Vagina (tissue), 2 donors: Measurements from ENCODE around the gene PCBP3.

ENCODE experiments used
- POLR2A ChIP-seq, 2 donors: fragments of 450-650 bp; IDR thresholded peaks; one replicate each; pipeline ENCODE4 v1.6.1; 2017; ENCODE audit warnings: antibody characterized with exemption in 2 of 2, mild to moderate bottlenecking in 2 of 2, moderate library complexity in 2 of 2
- TF ChIP-seq, protein P1 (sequence below), 3 experiments: fragments of 450-650 bp in 2 of 3; fragments of 200-600 bp in 1 of 3; sonication (generic) in 1 of 3; IDR thresholded peaks; one replicate each; pipeline ENCODE4 v1.5.1; 2017 to 2019; ENCODE audit warnings: antibody characterized with exemption in 3 of 3, mild to moderate bottlenecking in 2 of 3, moderate library complexity in 2 of 3

GRCh38 chr21:45856906-45857305 lies 213.4 kb downstream of the PCBP3 start:
- TF ChIP-seq POLR2A (IDR thresholded peaks at IDR 0.05): no peak
- TF ChIP-seq, protein P1, sequence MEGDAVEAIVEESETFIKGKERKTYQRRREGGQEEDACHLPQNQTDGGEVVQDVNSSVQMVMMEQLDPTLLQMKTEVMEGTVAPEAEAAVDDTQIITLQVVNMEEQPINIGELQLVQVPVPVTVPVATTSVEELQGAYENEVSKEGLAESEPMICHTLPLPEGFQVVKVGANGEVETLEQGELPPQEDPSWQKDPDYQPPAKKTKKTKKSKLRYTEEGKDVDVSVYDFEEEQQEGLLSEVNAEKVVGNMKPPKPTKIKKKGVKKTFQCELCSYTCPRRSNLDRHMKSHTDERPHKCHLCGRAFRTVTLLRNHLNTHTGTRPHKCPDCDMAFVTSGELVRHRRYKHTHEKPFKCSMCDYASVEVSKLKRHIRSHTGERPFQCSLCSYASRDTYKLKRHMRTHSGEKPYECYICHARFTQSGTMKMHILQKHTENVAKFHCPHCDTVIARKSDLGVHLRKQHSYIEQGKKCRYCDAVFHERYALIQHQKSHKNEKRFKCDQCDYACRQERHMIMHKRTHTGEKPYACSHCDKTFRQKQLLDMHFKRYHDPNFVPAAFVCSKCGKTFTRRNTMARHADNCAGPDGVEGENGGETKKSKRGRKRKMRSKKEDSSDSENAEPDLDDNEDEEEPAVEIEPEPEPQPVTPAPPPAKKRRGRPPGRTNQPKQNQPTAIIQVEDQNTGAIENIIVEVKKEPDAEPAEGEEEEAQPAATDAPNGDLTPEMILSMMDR (IDR thresholded peaks at IDR 0.05): no peak
